Hepatocyte (in vitro differentiated cells): ENCODE measurements around the gene PTPRT.

ENCODE experiments used
- CTCF ChIP-seq: fragments of 200-600 bp; sonication (generic); IDR thresholded peaks from 2 replicates; pipeline ENCODE4 v1.5.1; 2016; ENCODE audit warnings: antibody characterized with exemption, mild to moderate bottlenecking; ENCODE audit not compliant: poor library complexity
- EZH2 ChIP-seq: fragments of 200-600 bp; sonication (generic); IDR thresholded peaks from 2 replicates; pipeline ENCODE4 v1.6.1; 2016; ENCODE audit warnings: antibody characterized with exemption, mild to moderate bottlenecking, borderline replicate concordance
- EZH2phosphoT487 ChIP-seq: fragments of 200-600 bp; sonication (generic); IDR thresholded peaks from one replicate; pipeline ENCODE4 v1.6.1; 2018; ENCODE audit warnings: antibody characterized with exemption, mild to moderate bottlenecking, low read depth, moderate library complexity; ENCODE audit not compliant: unreplicated experiment, severe bottlenecking

- TF ChIP-seq CTCF: no peak
- TF ChIP-seq EZH2phosphoT487: no peak
- TF ChIP-seq EZH2: no peak
These were observed 211.3 kb downstream of the PTPRT start for GRCh38 chr20:42978184-42978974.
